HG03196 (cell line): ENCODE measurements around the gene DCX.
"Not testable (repeated sequence)": the region's sequence is repeated elsewhere in the genome, so short reads cannot be mapped to it uniquely, and the experiment has no call there.

ENCODE experiments used
- ATAC-seq: cut with Tn5 transposase; IDR thresholded peaks from one replicate; pipeline ENCODE4 v1.9.1; 2021; ENCODE audit not compliant: unreplicated experiment

Gene DCX

GRCh38 chrX:111372086-111372485, 39.9 kb downstream of the DCX start:
- ATAC-seq = no peak

GRCh38 chrX:111365770-111366325, 46.1 kb downstream of the DCX start:
- no peak for ATAC-seq

DNA sequence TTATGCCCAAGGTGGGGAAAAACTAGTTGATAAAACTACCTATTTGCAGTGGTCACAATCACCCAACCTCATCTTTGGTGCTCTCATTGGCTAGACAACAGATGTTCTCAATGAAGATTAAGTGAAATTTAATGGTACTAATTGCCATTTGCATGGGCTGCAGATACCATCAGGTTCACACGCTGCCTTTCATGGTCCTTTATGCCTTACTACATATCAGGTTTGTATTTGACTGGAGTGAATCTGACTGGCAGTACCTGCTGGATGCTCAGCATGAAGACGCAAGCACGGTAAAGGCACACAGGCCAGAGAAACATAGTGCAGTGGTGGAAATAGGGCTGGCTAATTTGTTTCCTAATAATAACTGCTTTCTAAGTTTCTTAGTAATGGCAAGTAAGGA, 48.3 kb downstream of the DCX start:
- ATAC-seq = no peak

DNA sequence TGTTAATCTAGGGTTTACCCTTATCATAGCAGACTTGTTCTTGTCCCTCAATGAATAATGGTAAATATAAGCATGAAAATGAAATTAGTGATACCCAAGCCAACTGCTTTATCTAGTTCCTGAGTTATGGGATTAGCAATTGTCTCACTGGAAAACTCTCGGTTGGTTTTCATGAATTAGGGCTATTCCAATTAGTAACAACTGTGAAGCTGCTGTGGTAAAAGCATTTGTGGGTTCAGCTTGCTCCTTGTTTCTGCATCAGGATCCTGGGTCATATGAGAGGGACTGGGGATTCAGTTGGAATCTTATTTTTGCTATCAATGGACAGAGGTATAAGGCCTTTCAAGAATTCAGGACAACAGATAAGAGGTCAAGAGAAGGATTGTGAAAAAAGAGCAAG, 50.2 kb downstream of the DCX start:
- no peak for ATAC-seq

DNA sequence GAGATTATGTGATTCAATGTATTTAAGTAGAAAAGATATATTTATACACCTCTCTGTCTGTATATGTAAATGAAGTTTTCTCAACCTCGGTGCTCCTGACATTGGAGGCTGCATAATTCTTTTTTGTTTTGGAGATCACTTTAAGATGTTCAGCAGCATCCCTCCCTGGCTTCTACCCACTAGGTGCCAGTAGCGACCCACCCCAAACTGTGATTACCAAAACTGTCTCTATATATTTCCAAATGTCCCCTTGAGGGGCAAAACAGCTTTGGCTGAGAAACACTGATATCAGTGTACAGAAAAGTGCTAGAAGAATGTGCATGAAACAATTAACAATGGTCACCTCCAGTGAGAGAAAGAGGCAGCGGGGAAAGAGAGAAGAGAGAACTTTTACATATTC, 51.2 kb downstream of the DCX start:
- ATAC-seq = no peak

DNA sequence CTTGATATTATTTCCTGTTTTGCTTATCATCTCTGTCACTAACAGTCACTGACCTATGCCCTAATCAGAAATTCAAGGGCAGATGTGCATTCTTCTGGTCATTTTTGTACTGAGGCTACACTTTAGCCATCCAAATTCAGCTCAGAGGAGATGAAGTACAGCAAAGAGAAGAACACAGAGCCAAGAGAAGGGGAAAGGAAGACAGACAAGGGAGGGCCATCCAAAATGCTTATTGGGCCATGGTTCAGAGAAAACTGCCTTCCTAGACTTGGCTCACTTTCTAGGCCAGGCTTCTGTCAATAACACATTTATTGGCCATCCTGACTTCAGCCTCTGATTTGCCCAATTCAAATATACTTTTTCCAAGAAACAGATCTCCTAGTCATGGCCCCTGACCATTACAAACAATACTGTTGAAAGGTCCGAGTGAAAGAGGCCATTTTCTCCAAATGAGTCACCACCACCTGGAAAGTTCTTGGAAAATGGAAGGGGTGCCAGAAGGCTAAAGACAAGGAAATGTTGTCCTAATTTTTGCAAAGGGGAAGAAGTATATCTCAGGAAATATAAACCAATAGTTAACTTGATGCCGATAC, 56.4 kb downstream of the DCX start:
- no peak for ATAC-seq

DNA sequence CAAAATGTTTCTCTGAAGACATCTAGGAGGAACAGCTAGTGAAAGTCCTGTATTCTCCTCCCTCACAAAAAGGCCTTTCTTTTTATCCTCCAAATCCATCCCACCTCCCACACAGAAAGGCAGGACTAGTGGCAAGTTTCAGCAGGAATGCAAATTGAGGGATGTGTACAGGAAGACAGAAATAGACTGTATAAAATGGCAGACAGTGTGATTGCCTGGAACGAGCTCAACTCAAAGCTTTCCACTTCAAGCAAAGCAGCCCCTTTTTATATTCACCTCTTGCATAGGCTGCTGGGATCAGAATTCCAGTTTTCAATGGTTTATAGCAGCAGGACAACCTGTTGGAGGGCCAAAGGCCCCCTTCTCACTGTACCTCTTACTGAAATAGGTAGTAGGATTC, 57.5 kb downstream of the DCX start:
- ATAC-seq = no peak

GRCh38 chrX:111353793-111354192, 58.2 kb downstream of the DCX start:
- ATAC-seq = no peak

GRCh38 chrX:111352424-111352823, 59.6 kb downstream of the DCX start:
- no peak for ATAC-seq

- no peak for ATAC-seq
Measured at GRCh38 chrX:111349934-111350333, 62.1 kb downstream of the DCX start.

DNA sequence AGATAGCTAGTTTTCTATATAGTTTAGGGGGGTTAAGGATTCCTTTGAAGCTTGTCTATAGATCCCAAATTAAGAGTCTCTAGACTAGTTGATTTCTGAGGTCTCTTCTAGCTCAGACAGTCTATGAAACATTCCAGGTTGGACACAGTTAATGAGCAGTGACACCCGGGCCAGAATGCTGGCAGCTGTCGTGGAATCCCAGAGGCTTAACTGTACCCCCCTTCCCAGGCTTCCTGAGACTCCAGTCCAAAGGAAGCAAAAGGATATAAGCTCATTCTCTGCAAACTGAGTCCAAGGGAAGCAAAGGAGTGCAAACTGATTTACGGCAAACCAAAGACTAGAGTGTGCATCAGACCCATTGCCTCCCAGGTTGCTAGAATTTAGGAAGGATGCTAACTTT, 62.9 kb downstream of the DCX start:
- ATAC-seq = no peak

DNA sequence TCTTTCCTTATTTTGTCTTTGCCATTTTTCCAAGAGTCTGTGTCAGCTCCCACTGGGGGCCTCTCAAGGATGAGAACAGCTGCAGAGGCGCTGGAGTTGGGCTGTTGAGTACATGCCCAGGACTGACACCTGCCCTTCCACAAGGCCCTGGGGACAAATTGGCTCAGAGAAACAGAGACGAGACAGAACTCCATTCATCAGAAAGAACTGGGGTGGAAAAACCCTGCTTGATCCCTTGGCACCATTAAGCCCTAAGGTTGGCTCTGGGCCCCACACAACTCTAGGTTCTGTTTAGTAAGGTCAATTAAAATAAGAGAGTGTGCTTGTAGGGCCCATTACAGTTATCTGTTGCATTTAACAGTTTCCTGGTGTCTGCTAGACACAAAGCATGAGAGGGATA, 63.6 kb downstream of the DCX start:
- no peak for ATAC-seq

DNA sequence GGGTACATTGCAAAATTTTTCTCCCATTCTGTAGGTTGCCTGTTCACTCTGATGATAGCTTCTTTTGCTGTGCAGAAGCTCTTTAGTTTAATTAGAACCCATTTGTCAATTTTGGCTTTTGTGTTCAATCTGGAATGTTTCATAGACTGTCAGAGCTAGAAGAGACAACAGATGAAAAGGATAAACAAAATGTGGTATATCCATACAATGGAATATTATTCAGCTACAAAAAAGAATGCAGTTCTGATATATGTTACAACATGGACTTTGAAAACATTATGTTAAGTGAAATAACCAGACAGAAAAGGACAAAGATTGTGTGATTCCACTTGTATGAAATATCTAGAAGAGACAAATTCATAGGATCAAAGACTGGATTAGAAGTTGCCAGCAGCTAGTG, 65.8 kb downstream of the DCX start:
- ATAC-seq = not testable (repeated sequence)

GRCh38 chrX:111340054-111340453, 71.9 kb downstream of the DCX start:
- no peak for ATAC-seq

DNA sequence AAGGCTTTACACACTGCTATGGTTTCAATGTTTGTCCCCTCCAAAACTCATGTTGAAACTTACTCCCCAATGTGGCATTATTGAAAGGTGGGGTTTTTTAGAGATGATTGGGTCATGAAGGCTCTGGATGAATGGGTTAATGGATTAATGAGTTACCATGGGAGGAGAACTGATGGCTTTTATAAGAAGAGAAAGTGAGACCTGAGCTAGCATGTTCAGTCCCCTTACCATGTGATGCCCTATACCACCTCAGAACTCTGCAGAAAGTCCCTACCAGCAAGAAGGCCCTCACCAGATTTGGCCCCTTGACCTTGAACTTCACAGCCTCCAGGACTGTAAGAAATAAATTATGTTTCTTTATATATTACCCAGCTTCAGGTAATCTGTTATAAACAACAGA, 72.8 kb downstream of the DCX start:
- no peak for ATAC-seq

DNA sequence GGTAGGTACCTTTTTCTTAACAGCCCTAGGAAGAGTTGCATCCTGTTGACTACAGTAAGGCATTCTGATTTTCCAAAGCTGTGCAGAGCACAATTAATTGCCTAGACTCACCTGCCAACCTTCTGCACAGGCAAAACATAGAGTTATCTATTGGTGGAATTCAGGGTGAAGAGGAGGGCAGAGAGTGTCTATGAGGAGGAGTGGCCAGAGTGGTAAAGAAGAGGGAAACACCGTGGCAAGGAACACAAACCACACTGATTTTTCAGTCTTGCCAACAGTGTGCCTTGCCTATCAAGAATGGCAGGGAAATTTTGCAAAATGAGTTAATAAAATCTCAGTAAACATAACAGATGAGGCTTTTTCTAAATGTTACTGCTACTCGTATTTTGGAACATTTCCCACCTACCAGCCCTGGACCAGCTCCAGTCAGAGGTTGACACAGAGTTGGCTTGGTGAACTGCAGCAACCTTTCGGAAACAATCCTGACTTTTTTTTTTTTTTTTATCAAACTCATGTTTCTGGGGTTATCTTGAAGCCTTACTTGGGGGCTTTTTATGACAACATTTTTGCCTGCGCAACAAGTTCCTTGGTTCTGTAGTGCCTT, 73.8 kb downstream of the DCX start:
- no peak for ATAC-seq

- ATAC-seq = no peak
Measured at GRCh38 chrX:111337067-111337637, 74.8 kb downstream of the DCX start.

- no peak for ATAC-seq
Measured at GRCh38 chrX:111336141-111336540, 75.9 kb downstream of the DCX start.

DNA sequence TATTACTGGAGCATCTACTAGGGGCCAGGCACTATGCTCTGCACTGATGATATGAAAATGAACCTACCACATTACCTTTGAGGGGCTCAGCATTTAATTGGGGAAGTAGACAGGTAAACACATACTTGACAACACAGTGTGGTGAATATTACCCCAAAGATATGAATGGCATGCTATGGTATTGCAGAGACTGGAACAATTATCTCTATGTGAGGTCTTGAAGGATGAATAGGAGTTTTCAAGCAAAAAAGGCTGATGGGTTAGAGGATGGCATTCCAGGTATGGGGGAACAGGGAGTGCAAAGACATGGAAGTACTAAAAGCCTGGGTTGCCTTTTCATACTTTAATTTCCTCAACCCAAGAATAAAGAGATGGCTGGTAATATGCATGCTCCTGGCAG, 82.6 kb downstream of the DCX start:
- ATAC-seq = no peak

DNA sequence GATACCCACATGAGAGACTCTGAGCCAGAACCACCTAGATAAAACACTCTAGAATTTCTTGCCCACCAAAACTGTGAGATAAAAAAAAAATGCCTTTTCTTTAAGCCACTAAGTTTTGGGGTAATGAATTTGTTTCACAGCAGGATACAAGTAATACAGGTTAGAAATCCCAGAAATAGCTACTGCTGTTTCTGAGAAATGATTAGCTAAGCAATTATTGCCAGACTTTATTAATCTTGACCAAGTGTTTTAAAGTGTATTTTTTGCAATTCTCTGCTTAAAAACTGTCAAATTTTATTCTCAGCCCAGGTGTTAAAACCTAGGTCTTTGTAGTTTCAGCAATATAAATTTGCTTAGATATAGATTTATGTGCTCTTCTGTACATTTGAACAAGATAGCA, 83.1 kb downstream of the DCX start:
- ATAC-seq = no peak

DNA sequence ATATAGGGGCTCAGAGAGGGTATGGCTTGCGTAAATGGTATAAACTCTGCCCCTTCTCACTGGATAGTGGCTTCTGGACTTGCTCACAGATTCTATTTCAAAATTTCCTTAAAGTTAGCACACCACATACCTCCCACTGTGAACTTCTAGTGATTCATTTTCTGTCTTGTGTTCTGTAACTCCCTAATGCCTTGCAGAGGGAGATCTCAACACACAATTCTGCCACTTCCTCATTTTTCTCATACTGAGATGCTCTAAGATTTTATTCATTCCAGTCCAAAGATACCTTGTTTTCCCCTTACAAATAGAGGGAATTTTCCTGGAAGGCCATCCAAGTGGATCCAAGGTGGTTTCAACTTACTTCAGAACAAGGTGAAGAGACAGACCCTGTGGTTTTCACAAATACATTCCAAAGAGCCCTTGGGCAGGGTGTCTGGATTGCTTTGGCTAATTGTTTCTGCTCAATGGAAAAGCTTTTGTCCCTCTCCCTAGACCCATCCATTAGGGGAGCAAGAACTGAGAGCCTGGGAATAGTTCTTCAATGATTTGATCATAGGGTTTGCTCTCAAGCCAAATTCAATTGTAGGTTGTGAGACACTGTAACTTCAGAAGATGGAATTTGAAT, 89.6 kb downstream of the DCX start:
- no peak for ATAC-seq

DNA sequence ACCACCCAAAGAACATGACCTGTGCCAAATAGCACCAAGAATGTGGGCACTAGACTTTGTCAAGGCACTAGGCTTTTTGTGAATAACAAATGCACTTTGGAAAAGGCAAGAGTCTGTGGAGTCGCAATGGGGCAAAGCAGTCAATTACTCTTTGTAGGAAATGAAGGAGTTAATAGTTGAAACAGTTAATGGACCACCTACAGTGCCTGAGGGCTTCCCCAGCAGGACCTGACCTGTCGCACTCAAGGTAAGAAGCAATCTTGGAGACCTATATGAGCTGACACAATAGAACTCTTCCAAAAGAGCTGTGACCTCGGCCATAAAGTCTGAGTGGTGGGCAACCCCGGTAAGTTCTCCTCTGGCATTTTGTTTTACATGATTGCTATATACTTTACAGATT, 92.5 kb downstream of the DCX start:
- no peak for ATAC-seq
